CD4-positive, alpha-beta T cell (primary cell): Measurements from ENCODE around the gene ZNF544. TPM values are rescaled to one million over a fixed set of nuclear protein-coding genes. Genes with fewer than 3 reads are reported as not detected.

Experiments
- ATAC-seq: fragments of 200-7000 bp; cut with Tn5 transposase; one replicate; pipeline ENCODE4 v1.10.0; 2022; ENCODE audit warnings: mild to moderate bottlenecking; ENCODE audit not compliant: poor library complexity
- CTCF ChIA-PET: fragments of 350-600 bp; sonication (Branson Sonifier 250); formaldehyde crosslinking; loops from one replicate; lab custom pipeline; 2021; ENCODE audit warnings: antibody characterized with exemption, inconsistent platforms; lab: Charles Lee
- POLR2A ChIA-PET: fragments of 350-600 bp; sonication (Branson Sonifier 250); formaldehyde crosslinking; loops from one replicate; lab custom pipeline; 2021; ENCODE audit warnings: antibody characterized with exemption, inconsistent platforms; lab: Charles Lee
- DNase-seq, 14 experiments: peaks; one replicate each; pipeline ENCODE4 v3.0.0-alpha.2; 2013 to 2020; ENCODE audit warnings: mixed read lengths in 2 of 14
- H3K27ac ChIP-seq, 2 donors: one replicate each; pipeline versions ENCODE4 v1.5.1 to v1.7.0; 2013; ENCODE audit warnings: low read length in 2 of 2, low read depth in 1 of 2, mild to moderate bottlenecking in 1 of 2
- H3K27me3 ChIP-seq, 2 experiments: 1 replicate in 1 of 2; 2 replicates in 1 of 2; pipeline versions ENCODE4 v1.6.1 to v1.7.0; 2013; ENCODE audit warnings: low read length in 2 of 2, control low read depth in 1 of 2, mild to moderate bottlenecking in 1 of 2, moderate library complexity in 1 of 2; ENCODE audit not compliant: insufficient read depth in 2 of 2, control insufficient read depth in 1 of 2
- H3K36me3 ChIP-seq: one replicate; pipeline ENCODE4 v1.6.1; 2013; ENCODE audit warnings: low read length, control low read depth; ENCODE audit not compliant: insufficient read depth
- H3K4me1 ChIP-seq: one replicate; pipeline ENCODE4 v1.6.1; 2013; ENCODE audit warnings: low read length, control low read depth; ENCODE audit not compliant: insufficient read depth
- H3K4me3 ChIP-seq: one replicate; pipeline ENCODE4 v1.5.1; 2013; ENCODE audit warnings: mild to moderate bottlenecking, low read length, moderate library complexity
- H3K9me3 ChIP-seq, 2 experiments: 1 replicate in 1 of 2; 2 replicates in 1 of 2; pipeline versions ENCODE4 v1.6.1 to v1.7.0; 2013; ENCODE audit warnings: low read length in 2 of 2, mild to moderate bottlenecking in 2 of 2, control low read depth in 1 of 2, moderate library complexity in 1 of 2; ENCODE audit not compliant: control insufficient read depth in 1 of 2, insufficient read depth in 1 of 2
- H3K27ac Mint-ChIP-seq: one replicate; pipeline ENCODE4 v1.8.0; 2020; ENCODE audit warnings: mixed read lengths
- H3K27me3 Mint-ChIP-seq: one replicate; pipeline ENCODE4 v1.8.0; 2021; ENCODE audit warnings: mixed read lengths
- H3K36me3 Mint-ChIP-seq: one replicate; pipeline ENCODE4 v1.8.0; 2021; ENCODE audit warnings: low read depth, mixed read lengths
- H3K4me1 Mint-ChIP-seq: one replicate; pipeline ENCODE4 v1.8.0; 2021; ENCODE audit warnings: low read depth, mixed read lengths
- H3K4me3 Mint-ChIP-seq: one replicate; pipeline ENCODE4 v1.8.0; 2020; ENCODE audit warnings: mild to moderate bottlenecking, mixed read lengths
- H3K9me3 Mint-ChIP-seq: one replicate; pipeline ENCODE4 v1.8.0; 2020; ENCODE audit warnings: mixed read lengths
- CTCF ChIP-seq: fragments of 200-600 bp; IDR thresholded peaks from one replicate; pipeline ENCODE4 v1.8.0; 2022; ENCODE audit warnings: antibody characterized with exemption, mild to moderate bottlenecking
- intact Hi-C, 2 experiments: fragments of 100-400 bp; cut with DNase I in 1 of 2; cut with micrococcal nuclease in 1 of 2; formaldehyde crosslinking; loops; one replicate each; pipeline versions ENCODE4 v1.15.1 to v1.9.0; 2023 to 2025; cut with DNase I, micrococcal nuclease
- total RNA-seq, 174 experiments: library from RNA in 2 of 174; stranded (reverse) in 2 of 174; gene quantifications; one replicate each; pipeline ENCODE4 v1.2.3 and lab custom pipeline; 2021 to 2026

Gene ZNF544
- total RNA-seq, 2 experiments from 2014 or later = 6.3 to 7.2 TPM

GRCh38 chr19:58268344-58268743 lies 39.6 kb downstream of the ZNF544 start:
- Histone ChIP-seq H3K27me3 (no peaks in the 10 kb centered on the region), H3K4me1 (no peaks in the 10 kb centered on the region), H3K27ac (no peak overlapping the region), H3K4me3 (no peak overlapping the region), H3K9me3 (peaks cover 88 to 93% of the 10 kb centered on the region in 2 experiments), H3K36me3 (peaks cover 16% of the 10 kb centered on the region)
- ChIA-PET CTCF (no interaction called here), POLR2A (interaction anchor here (1.2 to 1.7 kb wide), 2 partner anchors 10 to 85 kb away, joined by 3 to 5 read pairs; partner anchors contain the start of genes ZNF274 and ZNF8)
- no peak for ATAC-seq
- peaks cover 79% of the 10 kb centered on the region for H3K36me3 Mint-ChIP-seq
- no peak overlapping the region for H3K27ac Mint-ChIP-seq
- no peak for DNase-seq
- no peaks in the 10 kb centered on the region for H3K4me1 Mint-ChIP-seq
- H3K9me3 Mint-ChIP-seq = peaks cover 4% of the 10 kb centered on the region
- H3K27me3 Mint-ChIP-seq = no peaks in the 10 kb centered on the region
- no peak overlapping the region for H3K4me3 Mint-ChIP-seq
- no peak for TF ChIP-seq CTCF
- intact Hi-C loops = no loop called here

GRCh38 chr19:58274771-58275201 lies 46.1 kb downstream of the ZNF544 start:
- no peaks in the 10 kb centered on the region for H3K27me3 Mint-ChIP-seq
- DNase-seq = no peak
- Histone ChIP-seq H3K36me3 (peaks cover 25% of the 10 kb centered on the region), H3K27ac (no peak overlapping the region), H3K4me1 (peaks cover 22% of the 10 kb centered on the region), H3K9me3 (peaks cover 53 to 57% of the 10 kb centered on the region in 2 experiments), H3K27me3 (no peaks in the 10 kb centered on the region), H3K4me3 (no peak overlapping the region)
- H3K9me3 Mint-ChIP-seq = peaks cover 4% of the 10 kb centered on the region
- peaks cover 82% of the 10 kb centered on the region for H3K36me3 Mint-ChIP-seq
- H3K4me3 Mint-ChIP-seq = no peak overlapping the region
- no peak overlapping the region for H3K27ac Mint-ChIP-seq
- no peak for TF ChIP-seq CTCF
- no peak for ATAC-seq
- CTCF ChIA-PET = no interaction called here
- intact Hi-C loops = loop anchor here (5.0 to 10.0 kb wide), 3 partner anchors 47 to 547 kb away; partner anchors contain the start of genes ZNF544 (in 2 of the 2) and ZNF671 (in 1 of the 2)
- POLR2A ChIA-PET = no interaction called here
- H3K4me1 Mint-ChIP-seq = peaks cover 20% of the 10 kb centered on the region

- H3K27me3 Mint-ChIP-seq = no peaks in the 10 kb centered on the region
- ChIA-PET CTCF (no interaction called here), POLR2A (interaction anchor here (1.0 kb wide), 1 partner anchor 92 kb away, joined by 5 read pairs; the partner anchor contains the start of gene ZNF274)
- Histone ChIP-seq H3K36me3 (peaks cover 25% of the 10 kb centered on the region), H3K9me3 (peaks cover 45 to 52% of the 10 kb centered on the region in 2 experiments), H3K27me3 (no peaks in the 10 kb centered on the region), H3K4me3 (no peak overlapping the region), H3K4me1 (peaks cover 29% of the 10 kb centered on the region), H3K27ac (no peak overlapping the region)
- H3K4me3 Mint-ChIP-seq = no peak overlapping the region
- DNase-seq (no peak), ATAC-seq (no peak)
- H3K9me3 Mint-ChIP-seq = peaks cover 2% of the 10 kb centered on the region
- H3K4me1 Mint-ChIP-seq = peaks cover 28% of the 10 kb centered on the region
- no peak for TF ChIP-seq CTCF
- peaks cover 80% of the 10 kb centered on the region for H3K36me3 Mint-ChIP-seq
- H3K27ac Mint-ChIP-seq = no peak overlapping the region
- intact Hi-C loops = loop anchor here (5.0 to 10.0 kb wide), 3 partner anchors 48 to 548 kb away; partner anchors contain the start of genes ZNF544 (in 2 of the 2) and ZNF671 (in 1 of the 2)
Observed at GRCh38 chr19:58275564-58275963, 46.9 kb downstream of the ZNF544 start.
